NCI-H128 (cell line): Measurements from ENCODE around the gene TAF1A.
"Not testable (repeated sequence)": the region's sequence is repeated elsewhere in the genome, so short reads cannot be mapped to it uniquely, and the experiment has no call there.

ENCODE experiments used
- DNase-seq: peaks from one replicate; lab custom pipeline; 2025; ENCODE audit not compliant: unreplicated experiment; lab: John Stamatoyannopoulos, UW

TAF1A gene

DNA sequence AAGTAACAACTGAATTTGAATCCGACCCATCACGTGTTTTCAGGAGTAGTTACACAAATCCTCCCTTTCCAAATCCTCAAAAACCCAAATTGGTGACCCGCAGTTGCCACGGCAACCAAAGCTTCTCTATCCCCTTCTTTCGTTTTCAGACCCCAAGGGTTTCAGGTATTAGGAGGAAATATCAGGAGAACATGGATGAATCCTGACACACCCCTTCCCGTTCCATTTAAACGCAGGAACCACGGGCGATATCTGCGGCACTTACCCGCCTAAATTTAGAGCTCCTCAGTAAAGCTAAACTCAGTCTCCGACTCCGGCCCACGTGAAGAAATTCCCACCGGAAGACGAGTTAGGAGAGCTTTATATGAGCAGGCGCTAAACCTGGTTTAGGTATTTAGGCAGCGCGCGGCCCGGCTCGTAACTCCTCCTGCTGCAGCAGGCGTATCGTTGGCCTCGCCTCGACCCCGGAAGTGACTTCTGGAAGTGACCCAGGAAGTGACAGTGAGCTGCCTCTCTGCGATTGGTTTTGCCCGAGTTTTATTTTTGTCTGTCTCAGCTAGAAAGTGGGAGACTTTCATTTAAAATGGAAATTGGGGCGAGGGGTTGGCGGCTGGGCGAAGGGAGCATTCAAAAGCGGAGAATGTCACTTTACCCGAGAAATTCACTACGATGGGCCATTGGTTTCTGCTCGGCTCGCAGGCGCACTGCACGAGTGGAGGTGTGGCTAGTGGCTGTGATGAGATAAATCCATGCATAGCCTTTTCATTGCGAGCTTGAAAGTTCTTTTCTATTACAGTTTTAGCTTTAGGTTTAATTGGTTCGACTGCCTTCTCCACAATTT is at the start of gene TAF1A:
Gene TAF1A, minus strand, starts transcription at position 472 of the 841 bp plus-strand sequence.
- DNase-seq, result peak; percentile 58

DNA sequence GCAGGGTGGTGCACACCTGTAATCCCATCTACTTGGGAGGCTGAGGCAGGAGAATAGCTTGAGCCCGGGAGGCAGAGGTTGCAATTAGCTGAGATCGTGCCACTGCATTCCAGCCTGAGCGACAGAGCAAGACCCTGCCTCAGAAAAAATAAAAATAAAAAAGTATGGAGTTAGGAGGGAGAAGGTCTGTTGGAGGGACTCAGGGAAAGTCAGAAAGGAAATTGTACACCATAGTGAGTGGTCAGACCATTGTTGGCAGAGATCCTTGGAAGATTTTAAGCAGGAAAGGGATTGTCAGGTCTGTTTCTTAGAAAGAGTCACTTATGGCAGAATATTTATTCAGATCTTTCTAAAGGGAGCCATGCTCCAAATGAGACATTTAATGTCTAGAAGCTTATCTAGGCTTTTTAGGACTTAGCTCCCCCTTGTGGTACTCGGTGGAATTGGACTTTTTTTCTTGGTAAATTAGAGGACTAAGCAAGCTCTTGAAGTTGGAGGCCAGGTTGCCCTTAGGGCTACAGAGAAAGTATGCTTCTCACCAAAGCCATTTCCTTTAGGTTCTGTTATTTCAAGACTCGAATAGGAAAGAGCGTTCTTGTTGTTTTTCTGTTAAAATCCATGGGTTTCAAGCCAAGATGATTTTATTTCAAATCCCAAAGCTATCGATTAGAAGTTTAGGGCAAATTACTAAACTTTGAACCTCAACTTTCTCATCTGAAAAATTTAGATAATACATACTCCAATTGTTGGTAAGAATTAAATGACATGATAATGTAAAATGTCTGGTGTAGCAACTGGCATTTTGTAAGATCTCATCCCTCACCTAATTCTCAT is 44.7 kb upstream of the TAF1A start:
- DNase-seq, result peak; percentile 91

DNA sequence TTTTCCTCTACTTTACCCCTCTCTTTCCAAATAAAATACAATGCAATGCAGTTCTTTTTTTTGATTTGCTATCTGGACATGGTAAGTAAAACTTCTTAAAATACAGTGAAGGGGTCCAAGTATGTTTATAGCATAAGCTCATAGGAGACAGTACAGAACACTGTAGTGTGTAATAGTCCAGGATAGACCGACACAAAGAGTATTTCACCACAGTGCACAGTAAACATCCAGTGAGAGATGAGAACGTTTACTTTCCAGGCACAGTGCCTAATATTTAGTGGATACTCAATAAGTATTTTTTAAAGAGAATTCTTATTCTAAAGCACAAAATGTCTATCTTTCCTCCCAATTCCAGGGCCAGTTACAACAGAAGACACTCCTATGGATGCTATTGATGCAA is 43.0 kb upstream of the TAF1A start:
- DNase-seq, result no peak

DNA sequence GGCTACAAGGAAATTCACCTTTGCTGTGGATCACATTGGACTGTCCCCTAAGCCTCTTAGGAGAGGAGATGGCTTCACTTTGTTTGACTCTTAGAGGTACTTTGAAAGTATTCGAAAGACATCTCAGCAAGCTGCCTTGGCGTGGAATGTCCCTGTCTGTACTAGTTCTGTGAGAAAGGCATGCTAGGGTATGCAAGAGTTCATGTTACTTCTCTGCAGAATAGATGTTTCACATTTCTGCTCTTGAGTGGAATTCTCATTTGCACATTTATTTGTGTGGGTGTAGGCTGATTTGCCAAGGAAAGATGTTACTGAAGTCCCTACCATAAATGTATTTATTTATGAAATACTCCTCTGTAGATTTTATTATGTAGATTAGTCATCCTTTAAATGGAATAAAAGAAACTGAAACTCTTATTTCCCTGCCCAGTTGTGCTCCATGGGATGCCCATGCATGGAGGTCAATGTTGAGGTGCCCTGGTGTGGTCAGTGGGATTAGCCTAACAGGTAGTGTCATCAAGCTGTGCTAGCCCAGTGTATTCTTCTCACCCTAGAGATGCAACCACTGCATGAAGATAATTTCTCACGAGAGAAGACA is 42.0 kb upstream of the TAF1A start:
- DNase-seq, result no peak

DNA sequence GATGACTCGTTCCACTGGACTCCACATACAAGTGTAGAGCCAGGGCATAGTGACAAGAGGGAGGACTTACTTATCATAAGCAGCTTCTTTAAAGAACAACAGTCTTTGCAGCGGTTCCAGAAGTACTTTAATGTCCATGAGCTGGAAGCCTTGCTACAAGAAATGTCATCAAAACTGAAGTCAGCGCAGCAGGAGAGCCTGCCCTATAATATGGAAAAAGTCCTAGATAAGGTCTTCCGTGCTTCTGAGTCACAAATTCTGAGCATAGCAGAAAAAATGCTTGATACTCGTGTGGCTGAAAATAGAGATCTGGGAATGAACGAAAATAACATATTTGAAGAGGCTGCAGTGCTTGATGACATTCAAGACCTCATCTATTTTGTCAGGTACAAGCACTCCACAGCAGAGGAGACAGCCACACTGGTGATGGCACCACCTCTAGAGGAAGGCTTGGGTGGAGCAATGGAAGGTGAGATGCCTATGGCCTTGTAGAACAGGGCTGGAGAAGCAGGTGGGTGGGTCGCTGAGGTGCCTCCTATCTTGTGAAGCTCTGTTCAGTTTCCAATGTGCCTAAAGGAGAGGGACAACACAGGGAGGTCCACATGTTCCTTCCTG is 40.3 kb upstream of the TAF1A start:
- DNase-seq, result no peak

DNA sequence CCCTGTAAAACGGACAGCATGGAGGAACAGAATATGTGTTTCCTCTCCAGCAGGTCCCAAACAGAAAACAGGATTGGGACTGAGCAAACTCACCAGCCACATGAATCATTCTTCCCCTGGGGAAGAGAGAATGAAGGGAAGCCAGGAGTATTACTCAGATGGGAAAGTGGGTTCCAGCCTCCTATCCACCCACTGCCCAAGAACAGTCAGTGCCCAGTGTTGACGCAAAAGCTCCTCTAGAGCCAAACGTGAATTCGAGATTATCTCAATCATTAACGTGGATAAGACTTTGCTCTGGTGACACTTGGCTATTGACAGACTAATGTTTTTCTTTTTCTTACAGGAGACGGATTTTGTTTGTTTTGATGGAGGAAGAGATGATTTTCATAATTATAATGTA is 37.5 kb upstream of the TAF1A start:
- no peak for DNase-seq

DNA sequence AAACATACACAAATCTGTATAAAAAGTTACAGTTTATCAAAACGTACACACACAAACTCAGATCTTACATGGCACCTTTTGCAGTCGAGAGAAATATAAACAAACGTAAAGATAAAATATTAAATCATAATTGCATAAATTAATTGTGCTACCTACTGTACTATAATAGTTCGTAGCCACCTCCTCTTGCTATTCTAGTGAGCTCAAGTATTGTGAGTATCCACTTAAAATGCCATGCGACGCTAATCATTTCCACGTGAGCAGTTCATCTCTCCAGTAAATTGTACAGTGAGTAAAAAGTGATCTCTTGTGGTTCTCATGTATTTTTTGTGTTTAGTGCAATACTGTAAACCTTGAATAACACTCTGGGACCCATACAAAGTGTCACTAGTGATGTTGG is 34.5 kb upstream of the TAF1A start:
- DNase-seq, result no peak

DNA sequence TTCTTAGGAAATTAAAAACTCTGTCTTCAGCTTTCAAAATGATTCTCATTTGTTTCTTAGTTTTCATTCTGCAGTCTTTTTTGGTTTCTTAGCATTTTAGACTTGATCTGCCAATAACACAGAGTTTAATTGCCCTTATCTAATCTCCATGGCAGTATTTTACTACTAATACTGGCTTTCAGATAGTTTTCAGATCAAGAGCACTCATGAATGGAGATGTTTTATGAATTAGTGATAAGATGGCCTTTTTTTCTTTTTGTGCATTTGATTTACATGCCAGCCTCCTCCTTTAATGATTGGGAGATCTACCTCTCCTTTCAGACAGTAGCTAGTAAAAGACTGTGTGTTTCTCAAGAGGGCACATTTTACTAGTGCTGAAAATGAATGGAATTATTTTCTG is 33.7 kb upstream of the TAF1A start:
- DNase-seq, result no peak

DNA sequence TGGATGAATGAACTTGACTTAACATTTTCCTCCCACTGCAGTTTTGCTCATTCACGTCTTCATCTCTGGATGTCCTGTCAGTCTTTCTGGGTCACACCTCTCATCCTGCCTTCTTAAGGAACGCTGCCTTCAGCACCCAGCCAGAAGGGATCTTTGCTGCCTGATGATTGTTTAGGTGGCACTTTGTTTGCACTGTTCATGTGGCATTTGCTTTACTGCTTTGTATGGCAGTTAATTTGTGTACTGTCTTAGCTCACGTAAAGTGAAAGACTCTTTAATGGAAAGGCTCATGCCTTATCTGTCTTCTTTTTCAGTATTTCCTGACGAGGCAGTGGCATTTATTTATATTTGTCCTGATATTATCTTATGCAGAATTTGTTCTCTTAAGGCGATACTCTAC is 33.0 kb upstream of the TAF1A start:
- DNase-seq, result no peak

DNA sequence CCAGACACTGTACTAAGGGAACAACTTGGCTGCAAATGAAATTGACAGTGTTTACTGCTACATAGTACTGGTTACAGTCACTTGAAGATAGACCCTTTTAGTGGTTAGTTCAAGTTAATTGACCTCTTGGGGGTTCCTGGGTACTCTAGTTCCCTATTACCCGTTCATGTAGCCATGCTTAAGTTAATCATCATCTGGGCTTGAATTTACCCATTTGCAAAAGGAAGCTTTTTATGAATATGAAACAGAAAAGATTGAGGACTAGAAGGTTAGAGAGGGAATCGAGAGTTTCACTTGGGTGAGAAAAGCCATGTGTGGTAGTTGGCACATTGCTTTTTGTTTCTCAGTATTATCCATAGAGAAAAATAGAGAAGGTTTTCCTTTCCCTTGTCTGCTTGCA is 30.8 kb upstream of the TAF1A start:
- no peak for DNase-seq

DNA sequence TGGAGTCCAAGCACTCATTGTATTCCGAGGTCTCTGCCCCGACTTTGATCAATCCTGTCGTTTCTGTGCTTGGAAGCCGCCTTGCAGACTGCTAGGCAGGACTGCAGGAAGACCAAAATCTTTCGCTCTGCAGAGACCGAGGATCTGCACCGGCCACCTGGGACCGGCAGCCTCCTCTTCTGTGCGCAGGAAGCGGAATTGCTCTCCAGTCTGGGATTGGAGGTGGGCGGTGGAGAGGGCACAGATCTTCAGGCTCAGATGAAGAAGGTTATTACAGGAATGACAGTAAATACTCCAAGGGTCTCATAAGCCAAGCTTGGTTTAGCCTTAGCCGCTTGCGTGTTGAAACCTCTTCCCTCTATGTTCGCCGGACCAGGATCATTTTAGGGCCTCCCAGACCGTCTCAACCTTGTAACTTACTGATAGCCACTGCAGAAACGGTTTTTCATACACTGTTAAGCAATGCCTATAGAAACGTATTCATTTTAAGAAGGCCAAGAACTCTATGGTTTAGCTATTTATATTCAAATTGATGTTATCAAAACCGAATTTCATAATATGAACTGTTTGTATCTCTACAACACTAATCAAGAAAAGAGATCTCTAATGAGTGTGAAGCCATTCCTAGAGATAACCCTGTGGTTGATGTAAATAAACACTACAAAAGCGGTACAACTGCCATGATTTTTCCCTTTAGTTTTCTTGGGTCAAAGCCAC is 29.3 kb upstream of the TAF1A start:
- DNase-seq, result peak; percentile 24

DNA sequence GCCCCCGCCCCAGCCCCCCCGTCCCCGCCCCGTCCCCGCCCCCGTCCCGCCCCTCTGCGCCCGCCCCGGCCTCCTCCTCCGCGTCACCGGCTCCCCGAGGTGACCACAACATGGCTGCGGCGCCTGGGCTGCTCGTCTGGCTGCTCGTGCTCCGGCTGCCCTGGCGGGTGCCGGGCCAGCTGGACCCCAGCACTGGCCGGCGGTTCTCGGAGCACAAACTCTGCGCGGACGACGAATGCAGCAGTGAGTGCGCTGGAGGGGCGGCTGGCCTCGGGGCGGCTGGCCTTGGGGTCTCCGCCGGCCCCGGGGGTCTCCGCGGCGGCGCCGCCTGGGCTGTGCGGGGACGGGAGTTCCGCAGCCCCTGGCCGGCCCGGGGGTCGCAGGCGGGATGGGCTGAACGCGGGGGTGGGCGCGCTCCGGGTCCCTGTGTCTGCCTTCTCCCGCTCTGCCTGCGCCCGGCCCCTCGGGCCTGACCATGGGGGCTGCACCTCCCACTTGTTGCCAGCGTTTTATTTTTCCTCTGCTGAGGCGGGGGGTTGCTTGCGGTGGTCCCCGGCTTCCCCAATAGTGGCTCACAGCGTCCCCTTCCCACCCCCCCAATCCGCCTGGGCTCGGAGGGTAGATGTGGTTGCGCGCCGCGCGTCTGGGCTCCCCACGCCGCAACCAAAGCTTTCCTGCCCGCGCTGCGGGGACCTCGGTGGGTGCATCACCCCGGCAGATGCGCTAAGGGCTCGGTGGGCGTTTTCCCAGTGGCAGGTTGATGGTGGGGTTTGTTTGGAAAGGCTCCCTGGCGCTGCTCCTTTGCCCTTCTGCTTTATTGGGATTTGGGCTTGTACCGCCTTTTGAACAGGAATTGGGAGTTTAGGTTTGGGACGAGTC is 28.5 kb upstream of the TAF1A start, which contains the start of gene MIA3:
Gene MIA3, plus strand, starts transcription at position 97 of the 879 bp plus-strand sequence. Its CDS starts 14 bp downstream, at position 111.
- peak; percentile 69 for DNase-seq

DNA sequence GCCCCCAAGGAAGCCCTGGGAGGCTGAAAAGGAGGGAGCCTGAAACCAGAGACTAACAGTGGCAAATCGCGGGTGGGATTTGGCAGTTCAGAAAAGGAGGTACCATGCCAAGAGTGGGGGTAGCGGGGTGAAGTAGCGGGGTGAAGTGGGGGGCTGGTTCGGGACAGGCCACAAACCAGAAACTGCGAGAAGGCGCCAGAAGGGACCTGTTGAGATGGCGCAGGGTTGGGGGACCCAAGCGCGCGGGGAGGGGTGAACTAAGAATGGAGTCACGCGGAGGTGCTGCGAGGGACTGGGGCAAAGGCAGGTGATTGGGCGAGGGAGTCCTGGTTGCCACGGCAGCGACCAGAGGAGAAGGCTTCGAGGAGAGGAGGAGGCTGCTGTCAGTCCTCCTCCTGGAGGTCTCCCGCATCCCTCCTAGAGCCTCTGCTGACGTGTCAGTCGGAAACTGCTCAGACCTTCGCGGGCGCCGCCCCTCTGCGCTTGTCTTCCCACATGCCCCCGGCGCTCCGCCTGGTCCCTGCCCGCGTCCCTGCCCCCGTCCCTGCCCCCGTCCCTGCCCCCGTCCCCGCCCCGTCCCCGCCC is 27.7 kb upstream of the TAF1A start:
- DNase-seq, result peak; percentile 90

DNA sequence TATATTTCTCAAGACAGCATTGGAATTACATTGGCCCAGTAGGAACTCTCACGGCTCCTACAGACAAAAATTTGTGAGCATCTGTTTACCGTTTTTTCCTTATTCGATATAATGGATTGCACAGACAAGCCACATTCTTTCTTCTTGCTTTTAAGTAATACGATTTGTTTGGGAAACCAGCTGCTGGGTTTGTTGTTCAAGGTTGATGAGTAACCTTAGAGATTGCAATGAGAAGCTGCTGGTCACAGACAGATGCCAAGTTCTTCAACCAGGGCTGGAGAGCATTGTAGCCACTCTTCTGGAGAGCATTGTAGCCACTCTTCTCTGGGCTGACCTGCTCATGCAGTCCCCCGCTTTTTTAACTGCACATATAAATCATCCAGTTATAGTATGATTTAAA is 26.8 kb upstream of the TAF1A start:
- no peak for DNase-seq

DNA sequence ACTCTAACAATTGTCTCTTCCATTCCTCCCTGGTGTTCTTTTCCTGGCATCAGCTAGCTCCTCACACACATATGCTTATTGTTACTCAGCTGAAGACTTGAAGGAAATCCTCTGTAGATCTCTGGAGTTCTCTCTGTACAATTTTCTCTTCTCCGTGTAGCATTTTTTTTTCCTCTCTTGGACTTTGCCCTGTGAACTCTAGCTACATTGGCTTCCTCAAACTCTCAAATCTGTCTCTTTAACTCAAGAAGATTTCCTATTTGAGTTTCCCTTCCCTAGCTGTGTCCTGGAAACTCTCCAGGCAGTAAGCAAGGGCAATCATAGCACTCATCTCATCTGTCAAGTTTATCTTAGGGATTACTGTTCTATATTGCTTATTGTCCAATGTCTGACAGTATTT is 23.9 kb upstream of the TAF1A start:
- no peak for DNase-seq

DNA sequence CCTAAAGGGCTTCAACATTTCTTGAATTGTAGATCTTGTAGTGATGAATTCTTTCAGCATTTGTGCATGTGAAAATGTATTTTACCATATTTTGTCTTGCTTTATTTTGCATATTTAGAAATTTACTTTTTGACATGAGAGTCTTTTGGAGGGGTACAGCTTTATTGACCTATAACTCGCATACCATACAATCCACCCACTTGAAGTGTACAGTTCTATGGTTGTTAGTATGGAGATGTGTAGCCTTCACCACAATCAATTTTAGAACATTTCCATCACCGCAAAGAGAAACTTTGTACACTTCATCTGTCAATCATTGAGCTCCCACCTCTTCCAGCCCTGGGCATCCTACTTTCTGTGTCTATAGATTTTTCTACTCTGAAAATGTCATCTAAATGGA is 21.0 kb upstream of the TAF1A start:
- no peak for DNase-seq

DNA sequence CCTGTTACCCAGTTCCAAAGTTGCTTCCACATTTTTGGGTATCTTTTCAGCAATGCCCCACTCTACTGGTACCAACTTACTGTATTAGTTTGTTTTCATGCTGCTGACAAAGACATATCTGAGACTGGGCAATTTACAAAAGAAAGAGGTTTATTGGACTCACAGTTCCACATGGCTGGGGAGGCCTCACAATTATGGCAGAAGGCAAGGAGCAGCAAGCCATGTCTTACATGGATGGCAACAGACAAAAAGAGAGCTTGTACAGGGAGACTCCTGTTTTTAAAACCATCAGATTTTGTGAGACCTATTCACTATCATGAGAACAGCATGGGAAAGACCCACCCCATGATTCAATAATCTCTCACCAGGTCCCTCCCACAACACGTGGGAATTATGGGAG is 19.4 kb upstream of the TAF1A start:
- DNase-seq, result not testable (repeated sequence)

DNA sequence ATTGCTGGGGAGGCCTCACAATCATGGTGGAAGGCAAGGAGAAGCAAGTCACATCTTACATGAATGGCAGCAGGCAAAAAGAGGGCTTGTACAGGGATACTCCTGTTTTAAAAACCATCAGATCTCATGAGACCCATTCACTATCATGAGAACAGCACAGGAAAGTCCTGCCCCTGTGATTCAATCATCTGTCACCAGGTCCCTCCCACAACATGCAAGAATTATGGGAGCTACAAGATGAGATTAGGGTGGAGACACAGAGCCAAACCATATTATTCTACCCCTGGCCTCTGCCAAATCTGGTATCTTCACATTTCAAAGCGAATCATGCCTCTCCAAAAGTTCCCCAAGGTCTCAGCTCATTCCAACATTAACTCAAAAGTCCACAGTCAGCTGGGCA is 17.0 kb upstream of the TAF1A start:
- no peak for DNase-seq

DNA sequence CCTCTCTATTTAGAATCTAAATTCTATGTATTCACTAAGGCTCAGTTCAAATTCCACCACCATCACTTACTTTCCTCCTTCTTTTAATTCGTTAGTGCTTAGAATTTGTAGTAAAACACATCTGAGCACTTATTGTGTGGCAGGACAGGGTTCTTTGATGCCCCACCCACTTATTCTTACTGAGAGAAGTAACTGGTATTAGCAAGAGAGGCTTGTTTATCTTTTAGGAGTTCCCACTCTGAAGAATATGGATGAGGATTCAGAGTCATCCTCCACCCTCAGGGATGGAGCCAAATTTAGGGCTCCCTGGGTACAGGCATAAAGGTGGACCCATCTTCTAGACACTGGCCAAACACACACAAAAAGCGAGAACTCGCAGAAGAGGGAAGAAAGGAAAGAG is 11.5 kb upstream of the TAF1A start:
- no peak for DNase-seq
